ENCODE results near the gene UBTD1. TPM values are rescaled to one million over a fixed set of nuclear protein-coding genes. Genes with fewer than 3 reads are reported as not detected.

Gene UBTD1
- total RNA-seq, 1 experiment from 2014 or later = 9.3 TPM

GRCh38 chr10:97490592-97490991 is 8.1 kb upstream of the UBTD1 start:
- Mint-ChIP-seq H3K36me3 (ENCODE audit: insufficient read depth, unreplicated experiment) (peaks cover 14% of the 10 kb centered on the region), H3K9me3 (ENCODE audit: low read depth, unreplicated experiment) (no peaks in the 10 kb centered on the region), H3K4me1 (ENCODE audit: low read depth, unreplicated experiment) (no peaks in the 10 kb centered on the region), H3K27ac (ENCODE audit: unreplicated experiment) (no peak overlapping the region), H3K4me3 (ENCODE audit: low read depth, unreplicated experiment) (no peak overlapping the region), H3K27me3 (ENCODE audit: unreplicated experiment) (no peaks in the 10 kb centered on the region)
- intact Hi-C loops (cut with micrococcal nuclease; ENCODE audit: unreplicated experiment) = no loop called here
- DNase-seq = no peak
- BruUV-seq (replicated peaks) = no TSS peak
- CTCF ChIA-PET = no interaction called here
- TF ChIP-seq CTCF (IDR thresholded peaks at IDR 0.05; ENCODE audit: unreplicated experiment) = no peak

- TF ChIP-seq CTCF (IDR thresholded peaks at IDR 0.05; ENCODE audit: unreplicated experiment) = no peak
- Mint-ChIP-seq H3K27ac (ENCODE audit: unreplicated experiment) (no peak overlapping the region), H3K36me3 (ENCODE audit: insufficient read depth, unreplicated experiment) (peaks cover 32% of the 10 kb centered on the region), H3K4me3 (ENCODE audit: low read depth, unreplicated experiment) (no peak overlapping the region), H3K27me3 (ENCODE audit: unreplicated experiment) (no peaks in the 10 kb centered on the region), H3K4me1 (ENCODE audit: low read depth, unreplicated experiment) (no peaks in the 10 kb centered on the region), H3K9me3 (ENCODE audit: low read depth, unreplicated experiment) (no peaks in the 10 kb centered on the region)
- intact Hi-C loops (cut with micrococcal nuclease; ENCODE audit: unreplicated experiment) = no loop called here
- CTCF ChIA-PET = no interaction called here
- BruUV-seq (replicated peaks) = no TSS peak
- DNase-seq = no peak
Observed at GRCh38 chr10:97494151-97494550, 4.6 kb upstream of the UBTD1 start.

GRCh38 chr10:97494863-97495506 is 3.7 kb upstream of the UBTD1 start:
- CTCF ChIA-PET = no interaction called here
- no peak overlapping the region for H3K27ac Mint-ChIP-seq (ENCODE audit: unreplicated experiment)
- intact Hi-C loops (cut with micrococcal nuclease; ENCODE audit: unreplicated experiment) = no loop called here
- no peak for DNase-seq
- no peaks in the 10 kb centered on the region for H3K27me3 Mint-ChIP-seq (ENCODE audit: unreplicated experiment)
- H3K4me1 Mint-ChIP-seq (ENCODE audit: low read depth, unreplicated experiment) = peaks cover 2% of the 10 kb centered on the region
- no peak for TF ChIP-seq CTCF (IDR thresholded peaks at IDR 0.05; ENCODE audit: unreplicated experiment)
- no peak overlapping the region for H3K4me3 Mint-ChIP-seq (ENCODE audit: low read depth, unreplicated experiment)
- no TSS peak for BruUV-seq (replicated peaks)
- H3K9me3 Mint-ChIP-seq (ENCODE audit: low read depth, unreplicated experiment) = no peaks in the 10 kb centered on the region
- peaks cover 40% of the 10 kb centered on the region for H3K36me3 Mint-ChIP-seq (ENCODE audit: insufficient read depth, unreplicated experiment)

GRCh38 chr10:97497572-97498075 is 1.1 kb upstream of the UBTD1 start:
- DNase-seq = peak; percentile 55
- CTCF ChIA-PET = interaction anchor here (0.7 kb wide), 1 partner anchor 47 kb away, joined by 3 read pairs; no protein-coding TSS in a partner anchor
- intact Hi-C loops (cut with micrococcal nuclease; ENCODE audit: unreplicated experiment) = no loop called here

More at GRCh38 chr10:97497572-97498075, 1.1 kb upstream of the UBTD1 start:
- Mint-ChIP-seq H3K36me3 (ENCODE audit: insufficient read depth, unreplicated experiment) (peaks cover 35% of the 10 kb centered on the region), H3K27ac (ENCODE audit: unreplicated experiment) (peak overlapping the region; percentile 85), H3K4me1 (ENCODE audit: low read depth, unreplicated experiment) (peaks cover 15% of the 10 kb centered on the region), H3K9me3 (ENCODE audit: low read depth, unreplicated experiment) (no peaks in the 10 kb centered on the region), H3K4me3 (ENCODE audit: low read depth, unreplicated experiment) (peak overlapping the region; percentile 98), H3K27me3 (ENCODE audit: unreplicated experiment) (no peaks in the 10 kb centered on the region)
- no TSS peak for BruUV-seq (replicated peaks)
- TF ChIP-seq CTCF (IDR thresholded peaks at IDR 0.05; ENCODE audit: unreplicated experiment) = no peak
